ENCODE data around the gene NEK6.

DNA sequence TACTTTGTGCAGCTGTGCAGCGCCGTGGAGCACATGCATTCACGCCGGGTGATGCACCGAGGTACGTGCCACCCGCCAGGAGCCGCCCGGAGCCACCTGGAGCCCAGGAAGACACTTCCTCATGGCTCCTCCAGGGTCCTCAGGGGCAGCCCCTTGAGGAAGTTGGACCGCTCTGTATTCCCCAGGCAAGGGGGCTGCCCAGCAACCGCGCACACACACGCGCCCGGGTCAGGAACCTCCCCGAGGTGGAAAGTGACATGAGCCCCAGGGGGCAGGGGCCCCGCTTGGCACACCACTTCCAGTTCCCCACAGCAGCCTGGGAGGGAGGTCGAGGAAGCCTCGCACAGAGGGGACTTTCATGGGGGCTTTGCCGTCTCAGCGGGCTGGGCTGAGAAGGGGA is 68.6 kb downstream of the NEK6 start:
- no peak for TF ChIP-seq POLR2A (IDR thresholded peaks at IDR 0.05)
- TF ChIP-seq, protein P1, sequence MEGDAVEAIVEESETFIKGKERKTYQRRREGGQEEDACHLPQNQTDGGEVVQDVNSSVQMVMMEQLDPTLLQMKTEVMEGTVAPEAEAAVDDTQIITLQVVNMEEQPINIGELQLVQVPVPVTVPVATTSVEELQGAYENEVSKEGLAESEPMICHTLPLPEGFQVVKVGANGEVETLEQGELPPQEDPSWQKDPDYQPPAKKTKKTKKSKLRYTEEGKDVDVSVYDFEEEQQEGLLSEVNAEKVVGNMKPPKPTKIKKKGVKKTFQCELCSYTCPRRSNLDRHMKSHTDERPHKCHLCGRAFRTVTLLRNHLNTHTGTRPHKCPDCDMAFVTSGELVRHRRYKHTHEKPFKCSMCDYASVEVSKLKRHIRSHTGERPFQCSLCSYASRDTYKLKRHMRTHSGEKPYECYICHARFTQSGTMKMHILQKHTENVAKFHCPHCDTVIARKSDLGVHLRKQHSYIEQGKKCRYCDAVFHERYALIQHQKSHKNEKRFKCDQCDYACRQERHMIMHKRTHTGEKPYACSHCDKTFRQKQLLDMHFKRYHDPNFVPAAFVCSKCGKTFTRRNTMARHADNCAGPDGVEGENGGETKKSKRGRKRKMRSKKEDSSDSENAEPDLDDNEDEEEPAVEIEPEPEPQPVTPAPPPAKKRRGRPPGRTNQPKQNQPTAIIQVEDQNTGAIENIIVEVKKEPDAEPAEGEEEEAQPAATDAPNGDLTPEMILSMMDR (IDR thresholded peaks at IDR 0.05) = no peak

Data from esophagus squamous epithelium (tissue), 4 donors.